ENCODE data around the gene P2RY8.
"Not testable (repeated sequence)": the region's sequence is repeated elsewhere in the genome, so short reads cannot be mapped to it uniquely, and the experiment has no call there.

P2RY8 gene

GRCh38 chrX:1486177-1486576 is 50.8 kb downstream of the P2RY8 start:
- no peak for DNase-seq (ENCODE audit: low read depth)

GRCh38 chrX:1485033-1485432 is 52.0 kb downstream of the P2RY8 start:
- DNase-seq (ENCODE audit: low read depth) = no peak

GRCh38 chrX:1484638-1485019 is 52.4 kb downstream of the P2RY8 start:
- no peak for DNase-seq (ENCODE audit: low read depth)

- DNase-seq (ENCODE audit: low read depth) = no peak
Observed at GRCh38 chrX:1483843-1484637, 52.9 kb downstream of the P2RY8 start.

GRCh38 chrX:1482530-1482928 is 54.5 kb downstream of the P2RY8 start:
- DNase-seq (ENCODE audit: low read depth) = not testable (repeated sequence)

- no peak for DNase-seq (ENCODE audit: low read depth)
Observed at GRCh38 chrX:1481636-1482529, 55.1 kb downstream of the P2RY8 start.

- DNase-seq (ENCODE audit: low read depth) = no peak
Observed at GRCh38 chrX:1480082-1480785, 56.8 kb downstream of the P2RY8 start.

GRCh38 chrX:1477801-1478458 is 59.1 kb downstream of the P2RY8 start:
- no peak for DNase-seq (ENCODE audit: low read depth)

DNA sequence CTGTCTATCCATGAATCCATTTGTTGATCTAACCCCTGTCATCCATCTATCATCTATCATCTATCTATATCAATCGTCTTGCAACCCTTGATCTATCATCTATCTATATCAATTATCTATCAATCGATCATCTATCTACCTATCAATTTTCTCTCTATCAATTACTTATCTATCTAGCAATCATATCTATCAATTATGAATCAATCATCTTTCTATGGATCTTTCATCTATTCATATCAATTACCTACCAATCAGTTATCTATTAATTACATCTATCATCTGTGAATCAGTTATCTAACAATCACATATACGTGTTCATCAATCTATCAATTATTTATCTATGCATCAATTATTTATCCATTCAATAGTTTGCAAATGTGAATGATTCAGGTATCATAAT is 59.8 kb downstream of the P2RY8 start:
- no peak for DNase-seq (ENCODE audit: low read depth)

DNA sequence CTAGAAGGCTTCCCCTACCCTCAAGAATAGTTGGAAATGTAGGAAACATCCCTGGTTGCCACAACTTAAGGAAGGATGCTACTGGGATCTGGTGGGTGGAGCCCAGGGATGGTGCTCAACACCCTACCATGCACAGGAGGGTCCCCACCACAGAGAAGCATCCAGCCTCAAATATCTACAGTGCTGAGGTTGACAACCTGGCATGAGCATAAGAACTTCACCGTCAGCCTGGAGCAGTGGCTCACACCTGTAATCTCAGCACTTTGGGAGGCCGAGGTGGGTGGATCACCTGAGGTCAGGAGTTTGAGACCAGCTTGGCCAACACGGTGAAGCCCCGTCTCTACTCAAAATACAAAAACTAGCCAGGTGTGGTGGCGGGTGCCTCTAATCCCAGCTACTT is 60.3 kb downstream of the P2RY8 start:
- no peak for DNase-seq (ENCODE audit: low read depth)

DNA sequence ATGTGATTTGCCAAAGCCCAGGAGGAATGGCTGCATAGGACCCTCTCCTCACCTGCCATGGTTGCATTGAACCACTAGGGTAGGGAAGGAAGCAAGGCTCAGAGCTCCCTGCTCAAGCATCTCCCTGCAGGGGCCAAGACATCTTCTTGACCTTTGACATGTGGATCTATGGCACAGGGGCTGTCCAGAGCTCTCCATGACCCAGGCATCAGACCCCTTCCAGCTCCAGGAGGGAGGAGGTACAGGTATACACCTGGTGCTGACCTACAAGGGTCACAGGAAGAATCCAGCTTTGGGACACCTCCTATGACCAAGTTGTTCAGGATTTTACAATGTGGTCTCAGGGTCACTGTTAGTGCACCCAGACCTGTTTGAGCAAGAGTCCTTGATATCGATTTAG is 61.1 kb downstream of the P2RY8 start:
- no peak for DNase-seq (ENCODE audit: low read depth)

DNA sequence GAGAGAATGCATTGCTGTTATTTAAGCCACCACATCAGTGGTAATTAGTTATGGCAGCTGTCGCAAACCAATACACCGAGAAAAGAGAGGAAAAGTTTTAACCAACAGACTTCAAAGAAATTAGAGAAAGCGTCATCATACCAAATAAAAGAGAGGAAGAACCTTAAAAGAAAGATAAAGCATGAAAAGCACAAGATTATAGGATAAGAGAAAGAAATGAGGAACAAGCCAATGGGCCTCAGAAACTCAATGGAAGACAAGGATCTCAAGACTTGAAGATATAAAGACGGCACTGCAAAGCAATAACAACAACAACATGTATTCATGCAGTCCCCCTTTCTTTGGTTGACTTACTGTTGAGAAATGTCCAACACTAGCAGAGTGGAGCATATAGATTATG is 61.5 kb downstream of the P2RY8 start:
- no peak for DNase-seq (ENCODE audit: low read depth)

DNA sequence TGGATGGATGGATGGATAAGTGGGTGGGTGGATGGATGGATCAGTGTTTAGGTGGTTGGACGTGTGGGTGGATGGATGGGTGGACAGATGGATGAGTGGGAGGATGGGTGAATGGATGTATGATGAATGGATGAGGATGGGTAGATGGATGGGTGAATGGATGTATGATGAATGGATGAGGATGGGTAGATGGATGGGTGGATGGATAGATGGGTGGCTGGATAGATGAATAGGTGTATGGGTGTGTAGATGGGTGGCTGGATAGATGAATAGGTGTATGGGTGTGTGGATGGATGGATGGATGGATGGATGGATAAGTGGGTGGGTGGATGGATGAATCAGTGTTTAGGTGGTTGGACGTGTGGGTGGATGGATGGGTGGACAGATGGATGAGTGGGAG is 62.4 kb downstream of the P2RY8 start:
- DNase-seq (ENCODE audit: low read depth) = not testable (repeated sequence)

DNA sequence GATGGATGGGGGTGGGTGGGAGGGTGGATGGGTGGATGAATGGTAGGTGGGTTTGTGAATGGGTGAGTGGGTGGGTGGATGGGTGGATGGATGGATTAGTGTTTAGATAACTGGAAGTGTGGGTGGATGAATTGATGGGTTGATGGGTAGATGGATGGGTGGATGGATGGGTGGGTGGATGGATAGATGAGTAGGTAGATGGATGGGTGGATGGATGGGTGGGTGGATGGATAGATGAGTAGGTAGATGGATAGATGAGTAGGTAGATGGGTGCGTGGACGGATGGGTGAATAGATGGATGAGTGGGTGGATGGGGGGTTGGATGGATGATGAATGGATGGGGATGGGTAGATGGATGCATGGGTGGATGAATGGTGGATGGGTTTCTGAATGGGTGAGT is 64.0 kb downstream of the P2RY8 start:
- no peak for DNase-seq (ENCODE audit: low read depth)

DNA sequence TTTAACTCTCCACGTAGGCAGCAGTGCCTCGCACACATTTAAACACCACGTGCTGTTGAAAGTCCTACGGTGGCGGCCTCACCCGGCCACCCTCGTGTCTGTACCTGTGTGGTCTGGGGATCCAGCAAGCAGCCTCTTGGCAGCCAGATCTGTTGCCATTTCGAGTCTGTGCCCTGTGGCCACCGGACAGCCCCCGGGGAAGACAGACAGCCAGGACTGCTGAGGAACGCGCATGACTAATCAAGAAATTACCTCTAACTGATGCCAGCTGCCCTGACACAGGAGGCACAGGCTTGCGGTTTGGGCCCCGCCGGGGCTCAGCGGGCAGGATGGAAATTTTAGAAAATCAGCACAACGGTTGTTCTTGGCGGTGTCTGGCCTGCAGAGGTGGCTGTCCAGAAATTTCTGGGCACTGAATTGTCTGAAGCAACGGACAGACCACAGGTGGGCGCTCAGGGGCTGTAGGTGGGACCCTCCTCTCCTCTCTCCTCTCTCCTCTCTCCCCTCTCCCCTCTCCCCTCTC is 68.7 kb downstream of the P2RY8 start:
- DNase-seq (ENCODE audit: low read depth) = no peak

DNA sequence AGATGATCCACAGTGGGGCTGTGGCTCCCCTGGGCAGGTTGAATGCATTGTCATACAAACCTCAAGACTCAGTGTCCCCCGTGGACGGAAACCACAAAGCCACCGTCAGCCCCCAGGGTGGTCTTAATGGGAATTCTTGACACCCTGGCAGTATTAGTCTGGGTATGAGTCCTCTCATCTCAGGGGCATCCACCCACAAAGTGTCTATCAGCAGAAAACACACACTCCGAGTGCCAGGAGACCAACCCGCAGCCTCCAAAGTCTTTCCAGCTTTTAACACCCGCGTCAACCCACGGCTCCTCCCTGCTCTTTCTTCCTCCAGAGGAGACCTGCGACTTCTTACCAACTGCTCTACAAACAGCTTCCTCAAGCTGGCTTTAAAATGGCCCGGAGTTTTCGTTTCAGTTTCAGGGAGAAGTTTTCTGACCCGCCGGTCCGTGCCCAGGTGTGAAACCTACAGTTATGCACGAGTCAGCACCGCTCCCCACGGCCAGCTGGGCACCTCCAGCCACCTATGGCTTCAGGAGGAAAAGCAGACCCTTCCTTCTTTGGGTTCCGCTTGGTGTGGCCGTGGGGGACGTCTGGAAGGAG is 69.9 kb downstream of the P2RY8 start:
- no peak for DNase-seq (ENCODE audit: low read depth)

- DNase-seq (ENCODE audit: low read depth) = no peak
Observed at GRCh38 chrX:1466232-1466661, 70.7 kb downstream of the P2RY8 start.

GRCh38 chrX:1465286-1466231 is 71.4 kb downstream of the P2RY8 start:
- DNase-seq (ENCODE audit: low read depth) = no peak

DNA sequence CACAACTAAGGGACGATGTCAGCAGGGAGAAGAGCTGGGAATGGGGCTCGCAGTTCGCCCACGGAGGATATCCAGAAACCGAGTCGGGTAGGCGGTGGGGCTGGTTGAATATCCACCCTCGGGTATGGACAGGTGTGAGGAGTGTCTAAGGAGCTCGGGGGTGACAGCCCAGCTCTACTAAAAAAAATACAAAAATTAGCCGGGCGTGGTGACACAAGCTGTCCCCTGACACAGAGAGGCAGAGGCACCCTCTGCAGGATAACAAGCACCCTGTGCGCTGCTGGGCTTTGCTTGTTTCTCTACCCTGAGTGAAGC is 72.1 kb downstream of the P2RY8 start:
- DNase-seq (ENCODE audit: low read depth) = no peak

Measured in HS-27A (cell line).